Activated CD8-positive, alpha-beta memory T cell treated with anti-CD3 and anti-CD28 coated beads for 24 hours (primary cell): ENCODE measurements around the gene TANC2.

Experiments
- DNase-seq: peaks from one replicate; pipeline ENCODE4 v3.0.0-alpha.2; 2020

Gene TANC2

GRCh38 chr17:63015824-63016223 is 49.8 kb downstream of the TANC2 start:
- DNase-seq, result no peak
